CMK (cell line): Measurements from ENCODE around the gene B3GALNT2.

ENCODE experiments used
- DNase-seq: peaks from one replicate; pipeline ENCODE4 v3.0.0-alpha.2; 2010; ENCODE audit warnings: low read depth

The B3GALNT2 gene

GRCh38 chr1:235409042-235409820 is 95.0 kb downstream of the B3GALNT2 start:
- DNase-seq = no peak

- DNase-seq = no peak
These were observed 95.7 kb downstream of the B3GALNT2 start for GRCh38 chr1:235408503-235408960.

GRCh38 chr1:235407419-235407818 is 96.8 kb downstream of the B3GALNT2 start:
- DNase-seq = no peak

- DNase-seq = no peak
These were observed 100.1 kb downstream of the B3GALNT2 start for GRCh38 chr1:235404190-235404589.

- DNase-seq = no peak
These were observed 100.7 kb downstream of the B3GALNT2 start for GRCh38 chr1:235403593-235403992.

- DNase-seq = no peak
These were observed 101.6 kb downstream of the B3GALNT2 start for GRCh38 chr1:235402457-235403200.

- no peak for DNase-seq
These were observed 103.0 kb downstream of the B3GALNT2 start for GRCh38 chr1:235401251-235401650.
